NCI-H1694 treated with DMSO at 0.1 percent for 48 hours (cell line): ENCODE results near the gene OR11H7.
"Not testable (repeated sequence)": the region's sequence is repeated elsewhere in the genome, so short reads cannot be mapped to it uniquely, and the experiment has no call there.

Experiments
- DNase-seq: peaks from one replicate; lab custom pipeline; 2025; lab: John Stamatoyannopoulos, UW

Gene OR11H7

DNA sequence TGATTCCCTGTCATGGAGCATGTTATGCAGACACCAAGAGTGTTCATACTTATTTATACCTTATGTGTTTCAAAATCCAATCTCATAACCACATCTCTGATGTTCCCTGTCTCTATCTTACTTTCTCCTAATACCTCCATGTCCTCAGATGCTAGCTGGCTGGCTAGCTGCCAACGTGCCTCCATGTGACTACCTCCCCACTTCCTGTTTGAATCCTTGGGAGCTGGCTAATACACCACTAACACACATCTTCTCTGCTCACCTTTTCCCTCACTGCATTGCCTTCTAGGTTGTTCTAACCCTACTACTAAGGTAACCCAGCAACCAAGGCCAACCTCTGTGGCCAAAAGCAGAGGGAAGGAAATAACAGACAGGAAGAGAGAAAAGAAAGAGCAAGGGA lies 49.6 kb downstream of the OR11H7 start:
- no peak for DNase-seq

DNA sequence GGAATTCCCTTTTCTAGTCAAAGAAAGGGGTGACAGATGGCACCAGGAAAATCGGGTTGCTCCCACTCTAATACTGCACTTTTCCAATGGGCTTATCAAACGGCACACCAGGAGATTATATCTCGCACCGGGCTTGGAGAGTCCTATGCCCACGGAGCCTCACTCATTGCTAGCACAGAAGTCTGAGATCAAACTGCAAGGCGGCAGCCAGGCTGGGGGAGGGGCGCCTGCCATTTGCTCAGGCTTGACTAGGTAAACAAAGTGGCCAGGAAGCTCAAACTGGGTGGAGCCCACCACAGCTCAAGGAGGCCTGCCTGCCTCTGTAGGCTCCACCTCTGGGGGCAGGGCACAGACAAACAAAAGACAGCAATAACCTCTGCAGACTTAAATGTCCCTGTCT lies 51.5 kb downstream of the OR11H7 start:
- DNase-seq, result not testable (repeated sequence)
